GM21528 (cell line): Measurements from ENCODE around the gene ERO1A.

ENCODE experiments used
- ATAC-seq: cut with Tn5 transposase; IDR thresholded peaks from one replicate; pipeline ENCODE4 v1.9.1; 2021; ENCODE audit warnings: mild to moderate bottlenecking, moderate library complexity; ENCODE audit not compliant: unreplicated experiment, low FRiP score

Gene ERO1A

DNA sequence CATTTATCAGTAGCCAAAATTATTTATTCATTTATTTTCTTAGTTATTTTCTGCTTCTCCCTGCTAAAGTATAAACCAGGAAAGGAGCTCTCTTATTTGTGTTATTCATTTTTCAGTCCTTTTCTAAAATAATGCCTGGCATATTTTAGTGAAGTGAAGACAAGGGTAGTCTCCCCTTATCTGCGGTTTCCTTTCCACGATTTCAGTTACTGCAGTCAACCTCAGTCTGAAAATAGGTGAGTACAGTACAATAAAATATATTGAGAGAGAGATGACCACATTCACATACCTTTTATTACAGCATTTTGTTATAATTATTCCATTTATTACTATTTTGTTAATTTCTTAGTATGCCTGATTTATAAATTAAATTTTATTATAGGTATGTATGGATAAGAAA, 85.2 kb downstream of the ERO1A start:
- no peak for ATAC-seq

GRCh38 chr14:52609445-52610044, 85.8 kb downstream of the ERO1A start:
- ATAC-seq = no peak

DNA sequence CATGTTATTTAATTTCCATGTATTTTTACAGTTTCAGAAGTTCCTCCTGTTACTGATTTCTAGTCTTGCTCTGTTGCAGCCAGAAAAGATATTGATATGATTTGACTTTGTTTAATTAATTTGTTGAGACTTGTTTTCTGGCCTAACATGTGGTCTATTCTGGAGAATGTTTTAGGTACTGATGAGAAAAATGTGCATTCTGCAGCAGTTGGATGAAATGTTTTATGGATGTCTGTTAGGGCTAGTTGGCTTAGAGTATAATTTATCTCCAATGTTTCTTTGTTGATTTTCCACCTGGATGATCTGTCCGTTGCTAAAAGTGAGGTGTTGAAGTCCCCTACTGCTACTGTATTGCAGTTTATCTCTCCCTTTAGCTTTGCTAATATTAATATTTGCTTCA, 88.3 kb downstream of the ERO1A start:
- ATAC-seq = no peak

DNA sequence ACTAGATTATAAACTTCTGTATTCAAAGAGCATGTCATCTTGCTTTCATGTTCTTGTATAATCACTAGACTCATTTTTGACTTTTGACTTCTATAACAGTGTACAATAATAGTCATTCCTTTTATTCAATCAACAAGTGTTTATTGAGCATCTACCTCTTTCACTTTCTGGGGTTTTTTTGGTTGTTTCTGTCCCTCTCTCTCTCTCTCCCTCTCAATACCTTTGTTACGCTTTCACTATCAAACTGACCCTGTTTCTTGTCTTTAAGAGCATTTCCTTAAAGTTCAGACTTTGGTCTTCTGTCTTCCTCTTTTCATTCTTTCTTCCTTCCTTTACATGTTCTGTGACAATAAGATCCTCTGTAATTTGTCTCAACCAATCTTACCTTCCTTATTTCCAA, 93.2 kb downstream of the ERO1A start:
- no peak for ATAC-seq

DNA sequence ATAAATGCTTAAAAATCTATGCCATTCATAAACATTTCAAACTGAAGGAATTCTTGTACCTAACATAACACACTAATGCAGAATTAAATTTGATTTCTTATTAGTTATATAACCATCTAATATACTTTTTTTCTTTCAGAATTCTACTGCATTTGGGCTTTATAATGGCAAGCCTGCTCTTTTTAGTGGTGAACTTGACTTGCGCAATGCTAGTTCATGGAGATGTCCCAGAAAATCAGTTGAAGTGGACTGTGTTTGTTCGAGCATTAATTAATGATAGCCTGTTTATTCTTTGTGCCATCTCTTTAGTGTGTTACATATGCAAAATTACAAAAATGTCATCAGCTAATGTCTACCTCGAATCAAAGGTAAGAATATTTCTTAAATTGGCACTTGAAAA, 95.4 kb downstream of the ERO1A start:
- ATAC-seq = no peak

GRCh38 chr14:52598568-52598967, 96.8 kb downstream of the ERO1A start:
- ATAC-seq = no peak

DNA sequence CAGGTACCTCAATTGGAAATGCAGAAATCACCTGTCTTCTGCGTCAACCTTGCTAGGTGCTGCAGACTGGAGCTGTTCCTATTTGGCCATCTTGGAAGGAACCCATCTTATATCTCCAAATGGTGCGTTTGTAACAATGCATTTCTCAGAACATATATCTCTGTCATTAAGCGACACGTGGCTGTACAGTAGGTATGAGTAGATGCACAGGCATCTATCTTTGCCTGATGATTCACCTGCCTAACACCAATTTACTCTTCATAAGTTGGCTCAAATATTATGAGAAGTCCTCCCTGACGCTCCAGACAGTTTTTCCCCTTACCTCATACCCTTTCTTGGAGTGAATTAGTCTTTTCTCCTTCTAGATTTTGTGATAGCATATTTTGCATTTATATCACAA, 98.5 kb downstream of the ERO1A start:
- no peak for ATAC-seq

DNA sequence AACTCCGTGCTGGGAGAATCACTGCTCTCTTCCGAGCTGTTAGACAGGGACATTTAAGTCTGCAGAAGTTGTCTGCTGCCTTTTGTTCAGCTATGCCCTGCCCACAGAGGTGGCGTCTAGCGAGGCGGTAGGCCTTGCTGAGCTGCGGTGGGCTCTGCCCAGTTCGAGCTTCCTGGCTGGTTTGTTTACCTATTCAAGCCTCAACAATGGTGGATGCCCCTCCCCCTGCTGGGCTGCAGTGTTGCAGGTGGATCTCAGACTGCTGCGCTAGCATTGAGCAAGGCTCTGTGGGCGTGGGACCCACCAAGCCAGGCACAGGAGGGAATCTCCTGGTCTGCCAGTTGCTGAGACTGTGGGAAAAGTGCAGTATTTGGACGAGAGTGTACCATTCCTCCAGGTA, 99.0 kb downstream of the ERO1A start:
- no peak for ATAC-seq

GRCh38 chr14:52590318-52590717, 105.0 kb downstream of the ERO1A start:
- ATAC-seq = no peak
